Breast epithelium (tissue), 4 donors: ENCODE data around the gene TAGLN. TPM values are rescaled to one million over a fixed set of nuclear protein-coding genes. Genes with fewer than 3 reads are reported as not detected.

ENCODE experiments used
- DNase-seq, 2 donors: peaks; one replicate each; pipeline ENCODE4 v3.0.0-alpha.2; 2019; ENCODE audit warnings: low spot score in 2 of 2
- H3K27ac ChIP-seq, 2 donors: fragments of 200-600 bp; sonication (generic) in 1 of 2; one replicate each; pipeline ENCODE4 v1.5.1; 2016 to 2019; ENCODE audit warnings: mild to moderate bottlenecking in 1 of 2
- H3K27me3 ChIP-seq, 2 donors: fragments of 200-600 bp; sonication (generic) in 1 of 2; one replicate each; pipeline versions ENCODE4 v1.5.1 to v1.6.0; 2017 to 2019; ENCODE audit warnings: control low read depth in 1 of 2, mild to moderate bottlenecking in 1 of 2
- H3K36me3 ChIP-seq: fragments of 200-600 bp; one replicate; pipeline ENCODE4 v1.5.1; 2019
- H3K4me1 ChIP-seq, 2 donors: fragments of 200-600 bp; sonication (generic); one replicate each; pipeline ENCODE4 v1.5.1; 2016 to 2019; ENCODE audit warnings: control low read depth in 1 of 2
- H3K4me3 ChIP-seq, 3 donors: fragments of 200-600 bp; sonication (generic); 1 replicate in 2 of 3; 2 replicates in 1 of 3; pipeline ENCODE4 v1.5.1; 2016 to 2019; ENCODE audit warnings: mild to moderate bottlenecking in 3 of 3, moderate library complexity in 2 of 3
- H3K9me3 ChIP-seq, 2 donors: fragments of 200-600 bp; sonication (generic) in 1 of 2; one replicate each; pipeline ENCODE4 v1.5.1; 2016 to 2019; ENCODE audit warnings: control low read depth in 1 of 2
- POLR2A ChIP-seq: fragments of 450-650 bp; IDR thresholded peaks from one replicate; pipeline ENCODE4 v1.6.1; 2016; ENCODE audit warnings: antibody characterized with exemption, mild to moderate bottlenecking, moderate library complexity
- POLR2AphosphoS5 ChIP-seq, 3 donors: sonication (generic); formaldehyde crosslinking; IDR thresholded peaks; one replicate each; pipeline ENCODE4 v1.6.1; 2017; ENCODE audit warnings: antibody characterized with exemption in 3 of 3
- intact Hi-C: fragments of 100-400 bp; cut with DNase I; formaldehyde crosslinking; loops from one replicate; pipeline ENCODE4 v1.15.1; 2023; ENCODE audit warnings: low total_unique reads
- total RNA-seq, 3 donors: library from RNA; depleted of rRNA; stranded (reverse); fragments of >200 nt; gene quantifications; one replicate each; pipeline ENCODE4 v1.1.0, GENCODE V29; 2016
- TF ChIP-seq, protein P1 (sequence below), 3 donors: fragments of 450-650 bp; IDR thresholded peaks; one replicate each; pipeline ENCODE4 v1.5.1; 2016 to 2017; ENCODE audit warnings: antibody characterized with exemption in 3 of 3, mild to moderate bottlenecking in 3 of 3, moderate library complexity in 3 of 3

TAGLN gene
- total RNA-seq, 3 donors from 2014 or later: 602 to 1,663 (median 1,380) TPM

DNA sequence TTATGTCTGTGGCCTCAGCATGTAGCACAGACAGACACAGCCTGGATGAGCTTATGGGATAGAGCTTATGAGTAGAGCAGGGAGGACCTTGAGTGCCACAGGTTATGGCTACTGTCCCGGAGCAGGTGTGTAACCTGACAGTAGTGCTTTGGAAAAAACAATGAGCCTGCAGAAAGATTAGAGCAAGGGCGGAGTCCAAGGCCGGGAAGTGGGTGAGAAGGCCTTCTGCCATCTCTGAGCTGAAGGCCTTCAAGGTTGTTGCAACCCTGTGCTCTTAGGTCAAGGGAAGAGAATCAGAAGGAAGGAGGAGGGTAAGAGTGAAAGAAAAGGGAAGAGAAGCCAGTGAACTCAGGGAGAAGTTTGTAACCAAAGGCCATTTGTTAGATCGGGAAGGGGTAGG, 3.9 kb upstream of the TAGLN start:
- Histone ChIP-seq H3K36me3 (no peaks in the 10 kb centered on the region), H3K27ac (no peak overlapping the region)
- intact Hi-C loops: loop anchor here (10.0 kb wide), 1 partner anchor 50 kb away; the partner anchor contains the start of gene PAFAH1B2

DNA sequence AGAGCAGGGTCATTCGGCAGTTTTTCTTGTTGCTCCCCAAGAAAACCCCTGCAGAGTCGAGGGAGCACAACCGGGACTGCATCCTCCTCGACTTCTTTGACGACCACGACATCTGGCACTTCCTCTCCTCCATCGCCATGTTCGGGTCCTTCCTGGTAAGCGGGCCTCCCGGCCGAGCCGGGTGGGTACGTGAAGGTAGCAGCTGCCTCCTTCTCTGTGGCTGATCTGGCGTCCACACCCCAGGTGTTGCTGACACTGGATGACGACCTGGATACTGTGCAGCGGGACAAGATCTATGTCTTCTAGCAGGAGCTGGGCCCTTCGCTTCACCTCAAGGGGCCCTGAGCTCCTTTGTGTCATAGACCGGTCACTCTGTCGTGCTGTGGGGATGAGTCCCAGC, 3.4 kb upstream of the TAGLN start:
- no peak for DNase-seq
- no peak for TF ChIP-seq POLR2A
- TF ChIP-seq POLR2AphosphoS5 (IDR thresholded peaks at IDR 0.05): no peak
- TF ChIP-seq, protein P1, sequence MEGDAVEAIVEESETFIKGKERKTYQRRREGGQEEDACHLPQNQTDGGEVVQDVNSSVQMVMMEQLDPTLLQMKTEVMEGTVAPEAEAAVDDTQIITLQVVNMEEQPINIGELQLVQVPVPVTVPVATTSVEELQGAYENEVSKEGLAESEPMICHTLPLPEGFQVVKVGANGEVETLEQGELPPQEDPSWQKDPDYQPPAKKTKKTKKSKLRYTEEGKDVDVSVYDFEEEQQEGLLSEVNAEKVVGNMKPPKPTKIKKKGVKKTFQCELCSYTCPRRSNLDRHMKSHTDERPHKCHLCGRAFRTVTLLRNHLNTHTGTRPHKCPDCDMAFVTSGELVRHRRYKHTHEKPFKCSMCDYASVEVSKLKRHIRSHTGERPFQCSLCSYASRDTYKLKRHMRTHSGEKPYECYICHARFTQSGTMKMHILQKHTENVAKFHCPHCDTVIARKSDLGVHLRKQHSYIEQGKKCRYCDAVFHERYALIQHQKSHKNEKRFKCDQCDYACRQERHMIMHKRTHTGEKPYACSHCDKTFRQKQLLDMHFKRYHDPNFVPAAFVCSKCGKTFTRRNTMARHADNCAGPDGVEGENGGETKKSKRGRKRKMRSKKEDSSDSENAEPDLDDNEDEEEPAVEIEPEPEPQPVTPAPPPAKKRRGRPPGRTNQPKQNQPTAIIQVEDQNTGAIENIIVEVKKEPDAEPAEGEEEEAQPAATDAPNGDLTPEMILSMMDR (IDR thresholded peaks at IDR 0.05): no peak
- no peak overlapping the region for H3K27ac ChIP-seq

More for the DNA sequence above, 3.9 kb upstream of the TAGLN start:
- Histone ChIP-seq H3K9me3 (no peaks in the 10 kb centered on the region), H3K4me1 (peaks cover 0 to 11% of the 10 kb centered on the region in 2 donors), H3K27me3 (no peaks in the 10 kb centered on the region), H3K4me3 (no peak overlapping the region)
- no peak for DNase-seq
- no peak for TF ChIP-seq POLR2A
- no peak for TF ChIP-seq POLR2AphosphoS5 (IDR thresholded peaks at IDR 0.05)
- TF ChIP-seq, protein P1 (IDR thresholded peaks at IDR 0.05): no peak

DNA sequence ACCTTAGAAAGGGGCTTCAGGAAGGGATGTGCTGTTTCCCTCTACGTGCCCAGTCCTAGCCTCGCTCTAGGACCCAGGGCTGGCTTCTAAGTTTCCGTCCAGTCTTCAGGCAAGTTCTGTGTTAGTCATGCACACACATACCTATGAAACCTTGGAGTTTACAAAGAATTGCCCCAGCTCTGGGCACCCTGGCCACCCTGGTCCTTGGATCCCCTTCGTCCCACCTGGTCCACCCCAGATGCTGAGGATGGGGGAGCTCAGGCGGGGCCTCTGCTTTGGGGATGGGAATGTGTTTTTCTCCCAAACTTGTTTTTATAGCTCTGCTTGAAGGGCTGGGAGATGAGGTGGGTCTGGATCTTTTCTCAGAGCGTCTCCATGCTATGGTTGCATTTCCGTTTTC, 2.2 kb upstream of the TAGLN start:
- H3K36me3 ChIP-seq: no peaks in the 10 kb centered on the region
- intact Hi-C loops: loop anchor here (10.0 kb wide), 1 partner anchor 52 kb away; the partner anchor contains the start of gene PAFAH1B2
- DNase-seq: no peak

More for the DNA sequence above, 3.4 kb upstream of the TAGLN start:
- intact Hi-C loops: loop anchor here (10.0 kb wide), 1 partner anchor 51 kb away; the partner anchor contains the start of gene PAFAH1B2
- Histone ChIP-seq H3K27me3 (no peaks in the 10 kb centered on the region), H3K9me3 (no peaks in the 10 kb centered on the region), H3K36me3 (no peaks in the 10 kb centered on the region), H3K4me1 (peaks cover 0 to 11% of the 10 kb centered on the region in 2 donors), H3K4me3 (no peak overlapping the region)

DNA sequence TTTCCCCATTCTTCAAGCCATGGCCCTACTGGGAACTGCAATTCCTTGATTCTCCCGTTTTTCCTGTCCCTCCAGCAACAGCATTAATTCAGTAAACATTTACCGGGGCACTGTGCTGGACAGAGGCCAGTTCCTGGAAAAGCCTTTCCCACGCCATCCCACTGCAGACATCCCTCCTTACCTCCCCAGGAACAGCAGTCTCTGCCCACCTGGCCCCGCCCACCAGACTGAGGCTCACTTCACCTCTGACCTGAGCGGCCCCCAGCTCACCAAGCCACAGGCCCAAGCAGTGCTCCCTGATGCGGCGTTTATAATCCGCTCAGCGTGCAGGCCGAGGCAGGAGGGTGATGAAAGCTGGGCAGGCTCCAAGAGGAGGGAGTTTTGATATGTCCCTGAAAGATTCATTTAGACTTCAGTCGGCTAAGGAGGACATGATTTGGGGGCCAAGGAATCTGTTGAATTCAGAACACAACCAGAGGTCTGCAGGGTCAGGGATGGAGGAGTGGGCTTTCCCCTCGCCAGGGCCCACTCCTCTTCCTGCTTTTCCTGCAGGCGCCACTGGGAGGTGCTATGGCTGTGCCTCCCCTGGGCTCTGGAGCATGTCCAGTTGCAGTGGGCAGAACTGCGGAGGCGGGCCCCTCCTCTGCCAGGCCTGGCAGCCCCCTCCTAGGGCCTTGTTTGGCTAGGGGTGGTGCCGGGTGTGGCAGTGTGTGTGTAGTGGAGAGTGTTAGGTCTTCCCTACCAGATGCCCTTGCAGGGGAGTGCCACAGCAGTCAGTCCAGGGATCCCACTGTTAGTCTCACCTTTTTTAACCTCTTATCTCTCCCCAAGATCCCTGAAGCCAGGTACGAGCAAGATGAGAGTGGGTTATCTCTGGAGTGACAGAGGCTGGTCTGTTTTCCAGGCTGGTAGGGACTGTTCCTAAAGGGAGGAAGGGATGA, 1.4 kb upstream of the TAGLN start:
- Histone ChIP-seq H3K36me3 (no peaks in the 10 kb centered on the region), H3K9me3 (no peaks in the 10 kb centered on the region), H3K27ac (peak overlapping the region; percentile 94 to 98), H3K27me3 (no peaks in the 10 kb centered on the region), H3K4me3 (peak overlapping the region; percentile 46 to 75 (median 57)), H3K4me1 (peaks cover 0 to 11% of the 10 kb centered on the region in 2 donors)
- intact Hi-C loops: loop anchor here (10.0 kb wide), 1 partner anchor 53 kb away; the partner anchor contains the start of gene PAFAH1B2
- TF ChIP-seq, protein P1 (IDR thresholded peaks at IDR 0.05): peak in 2 of 3 donors; percentile 23 to 50
- TF ChIP-seq POLR2AphosphoS5 (IDR thresholded peaks at IDR 0.05): no peak
- DNase-seq: peak in 1 of 2 donors; percentile 84

More for the DNA sequence above, 2.2 kb upstream of the TAGLN start:
- TF ChIP-seq, protein P1 (IDR thresholded peaks at IDR 0.05): no peak
- TF ChIP-seq POLR2A (no peak), POLR2AphosphoS5 (IDR thresholded peaks at IDR 0.05) (no peak)
- Histone ChIP-seq H3K4me3 (no peak overlapping the region), H3K9me3 (no peaks in the 10 kb centered on the region), H3K27me3 (no peaks in the 10 kb centered on the region), H3K27ac (peak overlapping the region; percentile 94 to 98), H3K4me1 (peaks cover 0 to 11% of the 10 kb centered on the region in 2 donors)

DNA sequence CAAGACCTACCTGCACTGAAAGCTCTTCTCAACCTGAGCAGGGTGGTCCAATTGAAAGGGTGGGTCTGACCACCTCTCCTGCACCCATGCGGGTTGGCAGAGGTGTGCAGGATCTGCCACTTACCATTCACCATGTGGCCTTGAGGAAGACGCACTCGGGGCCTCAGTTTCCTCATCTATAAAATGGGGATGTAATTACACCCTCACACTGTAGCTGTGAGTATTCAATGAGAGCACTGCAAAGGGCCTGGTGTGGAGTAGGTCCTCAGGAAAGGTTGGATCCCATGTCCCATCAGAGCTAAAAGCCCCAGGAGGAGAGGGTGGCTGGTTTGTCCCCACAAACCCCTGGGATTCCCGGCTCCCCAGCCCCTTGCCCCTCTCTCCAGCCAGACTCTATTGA, 557 bp upstream of the TAGLN start:
- peaks cover 0 to 11% of the 10 kb centered on the region in 2 donors for H3K4me1 ChIP-seq
- no peaks in the 10 kb centered on the region for H3K27me3 ChIP-seq
- no peaks in the 10 kb centered on the region for H3K9me3 ChIP-seq
- TF ChIP-seq POLR2AphosphoS5 (IDR thresholded peaks at IDR 0.05) (no peak), POLR2A (no peak)
- intact Hi-C loops: loop anchor here (10.0 kb wide), 1 partner anchor 54 kb away; the partner anchor contains the start of gene PAFAH1B2
- peak overlapping the region; percentile 46 to 75 (median 57) for H3K4me3 ChIP-seq
- DNase-seq: no peak
- H3K36me3 ChIP-seq: no peaks in the 10 kb centered on the region
- H3K27ac ChIP-seq: peak overlapping the region; percentile 94 to 98
